Liver (tissue), 9 donors: Measurements from ENCODE around the gene NBAS. TPM values are rescaled to one million over a fixed set of nuclear protein-coding genes. Genes with fewer than 3 reads are reported as not detected.

Experiments used
- DNase-seq: peaks from one replicate; pipeline ENCODE4 v3.0.0-alpha.2; 2017; ENCODE audit warnings: low spot score
- H3K27ac ChIP-seq, 2 donors: one replicate each; pipeline ENCODE4 v1.7.0; 2013; ENCODE audit warnings: inconsistent platforms in 2 of 2, low read length in 2 of 2, control low read depth in 1 of 2, low read depth in 1 of 2, mild to moderate bottlenecking in 1 of 2
- H3K27me3 ChIP-seq, 4 donors: one replicate each; pipeline versions ENCODE4 v1.6.1 to v1.7.0; 2013; ENCODE audit warnings: low read length in 3 of 4, inconsistent platforms in 1 of 4, mild to moderate bottlenecking in 1 of 4, moderate library complexity in 1 of 4; ENCODE audit not compliant: control insufficient read depth in 4 of 4, insufficient read depth in 4 of 4
- H3K36me3 ChIP-seq, 4 donors: one replicate each; pipeline versions ENCODE4 v1.6.1 to v1.7.0; 2013; ENCODE audit warnings: low read length in 3 of 4, mild to moderate bottlenecking in 3 of 4, low read depth in 1 of 4, moderate library complexity in 1 of 4; ENCODE audit not compliant: control insufficient read depth in 4 of 4, insufficient read depth in 3 of 4
- H3K4me1 ChIP-seq, 4 donors: one replicate each; pipeline versions ENCODE4 v1.6.1 to v1.7.0; 2013; ENCODE audit warnings: low read length in 3 of 4, mild to moderate bottlenecking in 3 of 4, moderate library complexity in 1 of 4; ENCODE audit not compliant: control insufficient read depth in 4 of 4, insufficient read depth in 4 of 4
- H3K4me3 ChIP-seq, 3 donors: one replicate each; pipeline versions ENCODE4 v1.6.1 to v1.7.0; 2013; ENCODE audit warnings: low read length in 3 of 3, control low read depth in 1 of 3, low read depth in 1 of 3, mild to moderate bottlenecking in 1 of 3
- H3K9ac ChIP-seq, 2 donors: one replicate each; pipeline ENCODE4 v1.7.0; 2013; ENCODE audit warnings: low read length in 2 of 2, mild to moderate bottlenecking in 2 of 2, moderate library complexity in 2 of 2, control low read depth in 1 of 2, low read depth in 1 of 2
- H3K9me3 ChIP-seq, 4 donors: one replicate each; pipeline versions ENCODE4 v1.6.1 to v1.7.0; 2013; ENCODE audit warnings: low read length in 3 of 4; ENCODE audit not compliant: control insufficient read depth in 4 of 4
- EGR1 ChIP-seq, 2 donors: IDR thresholded peaks; 2 replicates each; pipeline ENCODE4 v1.6.1; 2016 to 2018; ENCODE audit warnings: antibody characterized with exemption in 2 of 2, low read depth in 2 of 2
- FOXA1 ChIP-seq: IDR thresholded peaks from 2 replicates; pipeline ENCODE4 v1.6.1; 2016; ENCODE audit warnings: antibody characterized with exemption
- FOXA2 ChIP-seq: IDR thresholded peaks from 2 replicates; pipeline ENCODE4 v1.6.1; 2016; ENCODE audit warnings: antibody characterized with exemption
- HNF4A ChIP-seq, 2 donors: conservative IDR thresholded peaks; 2 replicates each; pipeline ENCODE4 v1.6.1; 2016; ENCODE audit warnings: antibody characterized with exemption in 2 of 2, mild to moderate bottlenecking in 2 of 2
- HNF4G ChIP-seq: IDR thresholded peaks from 2 replicates; pipeline ENCODE4 v1.6.1; 2016; ENCODE audit warnings: antibody characterized with exemption
- NR2F2 ChIP-seq: IDR thresholded peaks from 2 replicates; pipeline ENCODE4 v1.6.1; 2016; ENCODE audit warnings: antibody characterized with exemption
- RAD21 ChIP-seq, 2 donors: IDR thresholded peaks; 2 replicates each; pipeline ENCODE4 v1.6.1; 2016; ENCODE audit warnings: antibody characterized with exemption in 2 of 2, mild to moderate bottlenecking in 2 of 2
- RXRA ChIP-seq, 2 donors: IDR thresholded peaks; 2 replicates each; pipeline ENCODE4 v1.6.1; 2017 to 2018; ENCODE audit warnings: antibody characterized with exemption in 2 of 2, mild to moderate bottlenecking in 1 of 2
- TAF1 ChIP-seq: conservative IDR thresholded peaks from 2 replicates; pipeline ENCODE4 v1.6.1; 2016; ENCODE audit warnings: antibody characterized with exemption, mild to moderate bottlenecking
- YY1 ChIP-seq: IDR thresholded peaks from 2 replicates; pipeline ENCODE4 v1.6.1; 2016; ENCODE audit warnings: antibody characterized with exemption, mild to moderate bottlenecking
- WGBS: extraction: QIAGEN DNeasy Blood & Tissue Kit; methylation state at CpG from one replicate; pipeline ENCODE4 v1.1.7; 2013; 5-methylcytosine and 5-hydroxymethylcytosine counted together
- polyA plus RNA-seq, 2 donors: library from polyadenylated mRNA; stranded (reverse) in 1 of 2; unstranded in 1 of 2; fragments of 200-250 nt in 1 of 2; fragments of >200 nt in 1 of 2; fragmentation: Nextera tagmentation in 1 of 2; extraction: Ambion mirVana in 1 of 2; gene quantifications; one replicate each; pipeline versions ENCODE4 v1.2.1 to v1.2.3, GENCODE V29; 2013 to 2015
- total RNA-seq, 2 donors: library from RNA; depleted of rRNA; stranded (reverse); fragments of >200 nt; gene quantifications; one replicate each; pipeline ENCODE4 v1.2.3, GENCODE V29; 2014
- TF ChIP-seq, protein P1 (sequence below): IDR thresholded peaks from 2 replicates; pipeline ENCODE4 v1.6.1; 2016; ENCODE audit warnings: antibody characterized with exemption
- TF ChIP-seq, protein P2 (sequence below): IDR thresholded peaks from 2 replicates; pipeline ENCODE4 v1.6.1; 2016; ENCODE audit warnings: antibody characterized with exemption
- TF ChIP-seq, protein P3 (sequence below): IDR thresholded peaks from 2 replicates; pipeline ENCODE4 v1.6.1; 2016; ENCODE audit warnings: antibody characterized with exemption
- TF ChIP-seq, protein P4 (sequence below): fragments of 150-350 bp; IDR thresholded peaks from 2 replicates; pipeline ENCODE4 v1.5.1; 2017; ENCODE audit warnings: improper control_type of control experiment, low read depth, low read length; ENCODE audit not compliant: missing input control
- donor health status: healthy.
- donor health status: healthy.
- donor health status: healthy.
- donor health status: healthy.
- donor health status: healthy.

The NBAS gene
- total and polyA plus RNA-seq, 4 donors = 10.5 to 40.0 (median 18.9) TPM

DNA sequence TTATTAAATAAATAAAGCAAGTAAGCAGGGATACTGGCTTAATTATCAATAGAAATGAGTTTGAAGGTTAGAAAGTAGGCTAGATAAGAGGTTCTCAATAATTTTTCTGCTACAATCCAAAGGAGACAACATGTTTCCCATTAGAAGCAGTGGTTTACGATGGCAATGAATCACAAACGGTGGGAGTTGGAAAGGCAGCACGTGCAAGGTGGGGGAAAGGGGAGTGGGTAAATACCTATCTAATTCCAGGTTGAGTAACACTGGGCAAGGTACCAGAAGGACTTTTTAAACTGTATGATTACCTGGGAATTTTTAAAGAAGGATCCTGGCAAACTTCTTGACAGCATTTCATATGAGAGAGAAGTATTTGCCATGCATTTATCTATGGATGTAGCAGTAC lies 289.9 kb downstream of the NBAS start:
- 87% methylated on average over 3 of the region's 3 CpGs for WGBS
- no peak overlapping the region for H3K9ac ChIP-seq
- no peaks in the 10 kb centered on the region for H3K9me3 ChIP-seq
- H3K36me3 ChIP-seq = peaks cover 2 to 19% (median 3%) of the 10 kb centered on the region in 4 donors
- no peaks in the 10 kb centered on the region for H3K4me1 ChIP-seq
- DNase-seq = no peak
- TF ChIP-seq, protein P1, sequence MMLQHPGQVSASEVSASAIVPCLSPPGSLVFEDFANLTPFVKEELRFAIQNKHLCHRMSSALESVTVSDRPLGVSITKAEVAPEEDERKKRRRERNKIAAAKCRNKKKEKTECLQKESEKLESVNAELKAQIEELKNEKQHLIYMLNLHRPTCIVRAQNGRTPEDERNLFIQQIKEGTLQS = no peak
- no peak for TF ChIP-seq FOXA1
- no peak for TF ChIP-seq HNF4G
- no peak for TF ChIP-seq NR2F2
- TF ChIP-seq HNF4A (conservative IDR thresholded peaks at IDR 0.05) = no peak
- TF ChIP-seq, protein P2, sequence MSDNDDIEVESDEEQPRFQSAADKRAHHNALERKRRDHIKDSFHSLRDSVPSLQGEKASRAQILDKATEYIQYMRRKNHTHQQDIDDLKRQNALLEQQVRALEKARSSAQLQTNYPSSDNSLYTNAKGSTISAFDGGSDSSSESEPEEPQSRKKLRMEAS = no peak
- TF ChIP-seq, protein P3, sequence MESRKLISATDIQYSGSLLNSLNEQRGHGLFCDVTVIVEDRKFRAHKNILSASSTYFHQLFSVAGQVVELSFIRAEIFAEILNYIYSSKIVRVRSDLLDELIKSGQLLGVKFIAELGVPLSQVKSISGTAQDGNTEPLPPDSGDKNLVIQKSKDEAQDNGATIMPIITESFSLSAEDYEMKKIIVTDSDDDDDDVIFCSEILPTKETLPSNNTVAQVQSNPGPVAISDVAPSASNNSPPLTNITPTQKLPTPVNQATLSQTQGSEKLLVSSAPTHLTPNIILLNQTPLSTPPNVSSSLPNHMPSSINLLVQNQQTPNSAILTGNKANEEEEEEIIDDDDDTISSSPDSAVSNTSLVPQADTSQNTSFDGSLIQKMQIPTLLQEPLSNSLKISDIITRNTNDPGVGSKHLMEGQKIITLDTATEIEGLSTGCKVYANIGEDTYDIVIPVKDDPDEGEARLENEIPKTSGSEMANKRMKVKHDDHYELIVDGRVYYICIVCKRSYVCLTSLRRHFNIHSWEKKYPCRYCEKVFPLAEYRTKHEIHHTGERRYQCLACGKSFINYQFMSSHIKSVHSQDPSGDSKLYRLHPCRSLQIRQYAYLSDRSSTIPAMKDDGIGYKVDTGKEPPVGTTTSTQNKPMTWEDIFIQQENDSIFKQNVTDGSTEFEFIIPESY = no peak
- no peak for TF ChIP-seq RAD21 (IDR thresholded peaks at IDR 0.05)
- no peak for TF ChIP-seq FOXA2
- no peaks in the 10 kb centered on the region for H3K27me3 ChIP-seq
- no peak overlapping the region for H3K4me3 ChIP-seq
- H3K27ac ChIP-seq = no peak overlapping the region

DNA sequence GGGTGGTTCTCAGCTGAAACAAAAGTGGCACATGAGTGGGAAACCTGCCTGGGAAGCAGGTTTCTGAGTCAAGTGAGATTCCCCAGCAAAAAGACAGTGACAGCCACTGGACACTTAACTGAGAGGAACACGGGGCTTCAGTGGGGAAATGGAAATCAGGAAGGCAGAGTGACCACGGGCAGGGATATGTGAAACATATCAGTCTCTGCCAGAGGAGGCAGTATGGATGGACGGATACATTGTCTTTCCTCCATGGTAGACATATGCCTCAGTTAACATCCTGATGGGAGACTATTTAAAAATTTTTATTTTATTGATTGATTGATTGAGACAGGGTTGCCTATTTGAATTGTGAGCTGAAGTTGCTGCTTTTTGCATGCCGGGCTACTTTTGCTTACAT lies 292.1 kb downstream of the NBAS start:
- Histone ChIP-seq H3K9me3 (no peaks in the 10 kb centered on the region), H3K9ac (no peak overlapping the region), H3K27ac (no peak overlapping the region), H3K4me3 (no peak overlapping the region), H3K4me1 (no peaks in the 10 kb centered on the region), H3K36me3 (peaks cover 0 to 3% (median 2%) of the 10 kb centered on the region in 4 donors), H3K27me3 (no peaks in the 10 kb centered on the region)
- WGBS = 89% methylated on average over 4 of the region's 4 CpGs
- no peak for DNase-seq
- TF ChIP-seq, protein P3 = no peak
- TF ChIP-seq FOXA1 (no peak), RAD21 (IDR thresholded peaks at IDR 0.05) (no peak), FOXA2 (no peak), HNF4G (no peak), NR2F2 (no peak), TAF1 (no peak), YY1 (no peak), HNF4A (conservative IDR thresholded peaks at IDR 0.05) (no peak), EGR1 (IDR thresholded peaks at IDR 0.05; ENCODE audit: low read depth in 2 of 2) (no peak), RXRA (IDR thresholded peaks at IDR 0.05) (no peak)
- TF ChIP-seq, protein P4, sequence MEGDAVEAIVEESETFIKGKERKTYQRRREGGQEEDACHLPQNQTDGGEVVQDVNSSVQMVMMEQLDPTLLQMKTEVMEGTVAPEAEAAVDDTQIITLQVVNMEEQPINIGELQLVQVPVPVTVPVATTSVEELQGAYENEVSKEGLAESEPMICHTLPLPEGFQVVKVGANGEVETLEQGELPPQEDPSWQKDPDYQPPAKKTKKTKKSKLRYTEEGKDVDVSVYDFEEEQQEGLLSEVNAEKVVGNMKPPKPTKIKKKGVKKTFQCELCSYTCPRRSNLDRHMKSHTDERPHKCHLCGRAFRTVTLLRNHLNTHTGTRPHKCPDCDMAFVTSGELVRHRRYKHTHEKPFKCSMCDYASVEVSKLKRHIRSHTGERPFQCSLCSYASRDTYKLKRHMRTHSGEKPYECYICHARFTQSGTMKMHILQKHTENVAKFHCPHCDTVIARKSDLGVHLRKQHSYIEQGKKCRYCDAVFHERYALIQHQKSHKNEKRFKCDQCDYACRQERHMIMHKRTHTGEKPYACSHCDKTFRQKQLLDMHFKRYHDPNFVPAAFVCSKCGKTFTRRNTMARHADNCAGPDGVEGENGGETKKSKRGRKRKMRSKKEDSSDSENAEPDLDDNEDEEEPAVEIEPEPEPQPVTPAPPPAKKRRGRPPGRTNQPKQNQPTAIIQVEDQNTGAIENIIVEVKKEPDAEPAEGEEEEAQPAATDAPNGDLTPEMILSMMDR = no peak
- TF ChIP-seq, protein P1 = no peak
